GM12878 (cell line): ENCODE results near the gene PIGBOS1. TPM values are rescaled to one million over a fixed set of nuclear protein-coding genes. Genes with fewer than 3 reads are reported as not detected.
A peak's percentile ranks its signal among the peaks of the same experiment; 100 is the strongest.

Experiments
- ATAC-seq: fragments of 200-7000 bp; cut with Tn5 transposase; 3 replicates; pipeline ENCODE4 v1.9.1; 2020; ENCODE audit warnings: mild to moderate bottlenecking, moderate library complexity
- BruUV-seq: library from RNA; stranded (reverse); fragments of 400-500 nt; replicated peaks from 2 replicates; lab custom pipeline; 2021; lab: Mats Ljungman, UMichigan
- CTCF ChIA-PET: fragments of 300-600 bp; sonication (Branson Sonifier 250); formaldehyde crosslinking; extraction: SDS; loops from one replicate; lab custom pipeline; 2021; ENCODE audit warnings: inconsistent platforms; lab: Yijun Ruan, JAX
- POLR2A ChIA-PET: fragments of 350-600 bp; formaldehyde crosslinking; extraction: SDS; loops from one replicate; lab custom pipeline; 2021; ENCODE audit warnings: inconsistent platforms; lab: Charles Lee
- RAD21 ChIA-PET: fragments of 300-600 bp; sonication (Branson Sonifier 250); formaldehyde crosslinking; loops from one replicate; lab custom pipeline; 2023; ENCODE audit warnings: antibody characterized with exemption; ENCODE audit not compliant: unreplicated experiment; lab: Charles Lee
- SMC1A ChIA-PET: fragments of 300-600 bp; sonication (Branson Sonifier 250); formaldehyde crosslinking; loops from one replicate; lab custom pipeline; 2023; ENCODE audit not compliant: unreplicated experiment, uncharacterized antibody; lab: Charles Lee
- DNase-seq: peaks from one replicate; pipeline ENCODE4 v3.0.0-alpha.2; 2011; ENCODE audit warnings: low read depth, low spot score
- FAIRE-seq: peaks from 3 replicates; lab custom pipeline; 2011; peaks lifted over from hg19 to GRCh38; lab: Jason Lieb, UNC
- H2AFZ ChIP-seq: 2 replicates; pipeline ENCODE4 v1.6.0; 2011; ENCODE audit warnings: low read depth, low read length, control low read depth; ENCODE audit not compliant: control insufficient read depth
- H3K27ac ChIP-seq: 2 replicates; pipeline ENCODE4 v1.5.1; 2011; ENCODE audit warnings: control low read depth; ENCODE audit not compliant: control insufficient read depth, insufficient read depth
- H3K27me3 ChIP-seq, 2 experiments: replicated peaks in 1 of 2; 2 replicates each; pipeline versions ENCODE4 v1.6.0 to v1.6.1; 2011; ENCODE audit warnings: low read length in 1 of 2; ENCODE audit not compliant: control insufficient read depth in 2 of 2, insufficient read depth in 2 of 2
- H3K36me3 ChIP-seq, 2 experiments: 2 replicates each; pipeline ENCODE4 v1.5.1; 2011; ENCODE audit warnings: low read length in 1 of 2; ENCODE audit not compliant: control insufficient read depth in 2 of 2, insufficient read depth in 2 of 2
- H3K4me1 ChIP-seq: 2 replicates; pipeline ENCODE4 v1.6.1; 2011; ENCODE audit warnings: mild to moderate bottlenecking, low read length, moderate library complexity, mixed read lengths; ENCODE audit not compliant: control insufficient read depth, insufficient read depth
- H3K4me2 ChIP-seq: 2 replicates; pipeline ENCODE4 v1.6.0; 2011; ENCODE audit warnings: control low read depth; ENCODE audit not compliant: control insufficient read depth, insufficient read depth
- H3K4me3 ChIP-seq: fragments of 200-600 bp; sonication (generic); 2 replicates; pipeline ENCODE4 v1.5.1; 2016
- H3K79me2 ChIP-seq: 2 replicates; pipeline ENCODE4 v1.6.0; 2011; ENCODE audit warnings: low read length; ENCODE audit not compliant: control insufficient read depth, insufficient read depth
- H3K9ac ChIP-seq: 2 replicates; pipeline ENCODE4 v1.8.0; 2011; ENCODE audit warnings: low read length, control low read depth, mixed read lengths; ENCODE audit not compliant: control insufficient read depth, insufficient read depth
- H3K9me3 ChIP-seq: replicated peaks from 3 replicates; pipeline ENCODE4 v1.5.1; 2011; ENCODE audit warnings: mild to moderate bottlenecking, low read length; ENCODE audit not compliant: control insufficient read depth, insufficient read depth
- H4K20me1 ChIP-seq: 2 replicates; pipeline ENCODE4 v1.6.0; 2011; ENCODE audit not compliant: control insufficient read depth, insufficient read depth
- EED ChIP-seq: sonication (generic); IDR thresholded peaks from 2 replicates; pipeline ENCODE4 v1.6.1; 2016; ENCODE audit warnings: antibody characterized with exemption, low read depth
- JUNB ChIP-seq: IDR thresholded peaks from 2 replicates; pipeline ENCODE4 v1.6.1; 2016; ENCODE audit warnings: antibody characterized with exemption, mild to moderate bottlenecking
- NBN ChIP-seq: fragments of 450-650 bp; IDR thresholded peaks from 2 replicates; pipeline ENCODE4 v1.6.1; 2016
- RB1 ChIP-seq: fragments of 450-650 bp; formaldehyde crosslinking; IDR thresholded peaks from 2 replicates; pipeline ENCODE4 v1.6.1; 2017; ENCODE audit warnings: mild to moderate bottlenecking, borderline replicate concordance
- WGBS: methylation state at CpG from one replicate; pipeline ENCODE4 v1.1.6; 2016; ENCODE audit warnings: low lambda C conversion rate; ENCODE audit not compliant: insufficient replicate concordance, insufficient coverage; ENCODE audit errors: missing lambda C conversion rate; 5-methylcytosine and 5-hydroxymethylcytosine counted together
- in situ Hi-C: fragments of 300-500 bp; cut with MboI; formaldehyde crosslinking; loops from 9 replicates; pipeline ENCODE4 v1.14.3; 2018; ENCODE audit warnings: mixed read lengths
- intact Hi-C: fragments of 100-400 bp; cut with micrococcal nuclease; formaldehyde crosslinking; loops from one replicate; pipeline ENCODE4 v1.14.2; 2022; ENCODE audit not compliant: unreplicated experiment
- polyA plus RNA-seq, 11 experiments: library from polyadenylated mRNA; depleted of rRNA in 4 of 11; unstranded in 6 of 11; stranded (reverse) in 5 of 11; fragments of >200 nt; fragmentation: Nextera tagmentation in 4 of 11; fragmentation: Illumina TruSeq in 1 of 11; extraction: Ambion mirVana in 4 of 11; extraction: Trizol in 1 of 11; gene quantifications; 1 replicate in 1 of 11; 2 replicates in 10 of 11; pipeline versions ENCODE4 v1.2.1 to v1.2.3, GENCODE V29; 2011 to 2016; ENCODE audit warnings: inconsistent platforms in 2 of 11, missing spikeins in 2 of 11, low read depth in 1 of 11
- total RNA-seq, 4 experiments: library from RNA; depleted of rRNA in 3 of 4; stranded (reverse); fragments of >200 nt in 3 of 4; fragmentation: Illumina TruSeq in 1 of 4; extraction: Trizol in 1 of 4; gene quantifications; 2 replicates each; pipeline versions ENCODE4 v1.2.1 to v1.2.3, GENCODE V29; 2013 to 2021
- TF ChIP-seq, protein P1 (sequence below): fragments of 450-650 bp; formaldehyde crosslinking; IDR thresholded peaks from 2 replicates; pipeline ENCODE4 v1.5.0; 2022; ENCODE audit warnings: mild to moderate bottlenecking, missing genetic modification characterization
- TF ChIP-seq, protein P2 (sequence below): fragments of 450-650 bp; IDR thresholded peaks from 2 replicates; pipeline ENCODE4 v1.6.1; 2017; ENCODE audit warnings: mild to moderate bottlenecking

The PIGBOS1 gene
- total and polyA plus RNA-seq, 10 of the 15 experiments (the other 5 are each of a cell fraction or from before 2014, with no cell fraction given): 7.1 to 24.7 (median 10.2) TPM

DNA sequence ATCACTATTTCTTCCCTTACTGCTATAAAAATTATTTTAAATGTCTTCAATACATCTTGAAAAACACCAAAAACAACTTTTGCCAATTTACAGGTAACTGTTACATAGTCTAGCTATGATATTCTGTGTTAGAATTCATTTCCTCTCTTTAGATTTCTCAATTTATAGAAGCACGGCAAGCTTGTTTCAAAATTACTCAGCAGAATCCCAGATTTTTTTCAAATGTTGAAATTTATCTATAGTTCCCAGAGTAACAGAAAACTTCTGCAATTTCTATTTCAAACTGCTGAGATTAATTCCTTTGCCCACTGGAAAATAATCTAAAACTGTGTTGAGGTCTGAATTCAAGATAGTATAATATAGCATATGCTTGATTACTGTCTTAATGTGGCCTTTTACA lies 48.1 kb upstream of the PIGBOS1 start:
- no peak overlapping the region for H2AFZ ChIP-seq
- no peaks in the 10 kb centered on the region for H3K27me3 ChIP-seq
- SMC1A ChIA-PET: interaction anchor here (1.1 to 1.6 kb wide), 2 partner anchors 9 to 16 kb away, joined by 3 to 5 read pairs; no protein-coding TSS in a partner anchor
- RAD21 ChIA-PET: no interaction called here
- in situ Hi-C loops: no loop called here
- FAIRE-seq (no peak), DNase-seq (no peak), ATAC-seq (no peak)
- no peak overlapping the region for H3K27ac ChIP-seq
- intact Hi-C loops: no loop called here
- H3K4me2 ChIP-seq: no peak overlapping the region
- H3K9me3 ChIP-seq: no peaks in the 10 kb centered on the region
- POLR2A ChIA-PET: interaction anchor here (0.6 kb wide), 1 partner anchor 53 kb away, joined by 4 read pairs; no protein-coding TSS in a partner anchor
- 93% methylated on average over 1 of the region's 1 CpG for WGBS
- H3K4me1 ChIP-seq: no peaks in the 10 kb centered on the region
- H3K9ac ChIP-seq: no peak overlapping the region
- H3K36me3 ChIP-seq: no peaks in the 10 kb centered on the region; a peak in 3 of 4 replicates
- no peaks in the 10 kb centered on the region for H3K79me2 ChIP-seq
- no peaks in the 10 kb centered on the region for H4K20me1 ChIP-seq
- H3K4me3 ChIP-seq: no peak overlapping the region
- BruUV-seq: no TSS peak
- TF ChIP-seq, protein P1, sequence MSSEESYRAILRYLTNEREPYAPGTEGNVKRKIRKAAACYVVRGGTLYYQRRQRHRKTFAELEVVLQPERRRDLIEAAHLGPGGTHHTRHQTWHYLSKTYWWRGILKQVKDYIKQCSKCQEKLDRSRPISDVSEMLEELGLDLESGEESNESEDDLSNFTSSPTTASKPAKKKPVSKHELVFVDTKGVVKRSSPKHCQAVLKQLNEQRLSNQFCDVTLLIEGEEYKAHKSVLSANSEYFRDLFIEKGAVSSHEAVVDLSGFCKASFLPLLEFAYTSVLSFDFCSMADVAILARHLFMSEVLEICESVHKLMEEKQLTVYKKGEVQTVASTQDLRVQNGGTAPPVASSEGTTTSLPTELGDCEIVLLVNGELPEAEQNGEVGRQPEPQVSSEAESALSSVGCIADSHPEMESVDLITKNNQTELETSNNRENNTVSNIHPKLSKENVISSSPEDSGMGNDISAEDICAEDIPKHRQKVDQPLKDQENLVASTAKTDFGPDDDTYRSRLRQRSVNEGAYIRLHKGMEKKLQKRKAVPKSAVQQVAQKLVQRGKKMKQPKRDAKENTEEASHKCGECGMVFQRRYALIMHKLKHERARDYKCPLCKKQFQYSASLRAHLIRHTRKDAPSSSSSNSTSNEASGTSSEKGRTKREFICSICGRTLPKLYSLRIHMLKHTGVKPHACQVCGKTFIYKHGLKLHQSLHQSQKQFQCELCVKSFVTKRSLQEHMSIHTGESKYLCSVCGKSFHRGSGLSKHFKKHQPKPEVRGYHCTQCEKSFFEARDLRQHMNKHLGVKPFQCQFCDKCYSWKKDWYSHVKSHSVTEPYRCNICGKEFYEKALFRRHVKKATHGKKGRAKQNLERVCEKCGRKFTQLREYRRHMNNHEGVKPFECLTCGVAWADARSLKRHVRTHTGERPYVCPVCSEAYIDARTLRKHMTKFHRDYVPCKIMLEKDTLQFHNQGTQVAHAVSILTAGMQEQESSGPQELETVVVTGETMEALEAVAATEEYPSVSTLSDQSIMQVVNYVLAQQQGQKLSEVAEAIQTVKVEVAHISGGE (CRISPR knock-in tag): no peak
- TF ChIP-seq, protein P2, sequence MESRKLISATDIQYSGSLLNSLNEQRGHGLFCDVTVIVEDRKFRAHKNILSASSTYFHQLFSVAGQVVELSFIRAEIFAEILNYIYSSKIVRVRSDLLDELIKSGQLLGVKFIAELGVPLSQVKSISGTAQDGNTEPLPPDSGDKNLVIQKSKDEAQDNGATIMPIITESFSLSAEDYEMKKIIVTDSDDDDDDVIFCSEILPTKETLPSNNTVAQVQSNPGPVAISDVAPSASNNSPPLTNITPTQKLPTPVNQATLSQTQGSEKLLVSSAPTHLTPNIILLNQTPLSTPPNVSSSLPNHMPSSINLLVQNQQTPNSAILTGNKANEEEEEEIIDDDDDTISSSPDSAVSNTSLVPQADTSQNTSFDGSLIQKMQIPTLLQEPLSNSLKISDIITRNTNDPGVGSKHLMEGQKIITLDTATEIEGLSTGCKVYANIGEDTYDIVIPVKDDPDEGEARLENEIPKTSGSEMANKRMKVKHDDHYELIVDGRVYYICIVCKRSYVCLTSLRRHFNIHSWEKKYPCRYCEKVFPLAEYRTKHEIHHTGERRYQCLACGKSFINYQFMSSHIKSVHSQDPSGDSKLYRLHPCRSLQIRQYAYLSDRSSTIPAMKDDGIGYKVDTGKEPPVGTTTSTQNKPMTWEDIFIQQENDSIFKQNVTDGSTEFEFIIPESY: no peak
- no peak for TF ChIP-seq RB1
- no peak for TF ChIP-seq NBN
- TF ChIP-seq EED: no peak
- peak; percentile 38; the same call in 1 of the 2 replicates for TF ChIP-seq JUNB
- TF ChIP-seq, all 136 proteins: peak for 1
- CTCF ChIA-PET: interaction anchor here (0.6 to 1.0 kb wide), 3 partner anchors 42 to 324 kb away, joined by 3 to 4 read pairs (median 3); partner anchors contain the start of genes CCPG1 and PIERCE2
